ENCODE data around the gene FGFR2. TPM values are rescaled to one million over a fixed set of nuclear protein-coding genes. Genes with fewer than 3 reads are reported as not detected.
A peak's percentile ranks its signal among the peaks of the same experiment; 100 is the strongest.

FGFR2 gene
- total and polyA plus RNA-seq, 2 experiments from 2014 or later, result 41.3 to 90.4 TPM

GRCh38 chr10:121559326-121560026 is 38.8 kb downstream of the FGFR2 start:
- WGBS (ENCODE audit: low lambda C conversion rate, missing lambda C conversion rate), result 79% methylated on average over 11 of the region's 11 CpGs

GRCh38 chr10:121558238-121558637 is 40.0 kb downstream of the FGFR2 start:
- Histone ChIP-seq H3K27me3 (no peaks in the 10 kb centered on the region), H3K4me1 (ENCODE audit: insufficient read depth) (peaks cover 20% of the 10 kb centered on the region), H4K20me1 (ENCODE audit: insufficient read depth, poor library complexity, severe bottlenecking) (peaks cover 53% of the 10 kb centered on the region), H3K4me3 (no peak overlapping the region), H3K9me3 (ENCODE audit: low read depth) (no peaks in the 10 kb centered on the region), H3K79me2 (peaks cover 90% of the 10 kb centered on the region), H3K9me2 (replicated peaks; ENCODE audit: insufficient read depth) (no peaks in the 10 kb centered on the region), H3K4me2 (no peak overlapping the region), H3K36me3 (replicated peaks; ENCODE audit: insufficient read depth, low read depth) (no peaks in the 10 kb centered on the region), H3K27ac (no peak overlapping the region), H2AFZ (no peak overlapping the region)
- no peak for DNase-seq (ENCODE audit: low spot score)
- 88% methylated on average over 3 of the region's 3 CpGs for WGBS (ENCODE audit: low lambda C conversion rate, missing lambda C conversion rate)
- TF ChIP-seq EZH2phosphoT487 (IDR thresholded peaks at IDR 0.05; ENCODE audit: low read depth, severe bottlenecking, unreplicated experiment), result no peak
- TF ChIP-seq CTCF (IDR thresholded peaks at IDR 0.05; ENCODE audit: poor library complexity), result no peak
- no peak for TF ChIP-seq EZH2 (IDR thresholded peaks at IDR 0.05; ENCODE audit: borderline replicate concordance)

More at GRCh38 chr10:121559326-121560026, 38.8 kb downstream of the FGFR2 start:
- peaks cover 61% of the 10 kb centered on the region for H4K20me1 ChIP-seq (ENCODE audit: insufficient read depth, poor library complexity, severe bottlenecking)
- no peaks in the 10 kb centered on the region for H3K27me3 ChIP-seq
- H3K4me3 ChIP-seq, result no peak overlapping the region
- DNase-seq (ENCODE audit: low spot score), result no peak
- no peaks in the 10 kb centered on the region for H3K9me2 ChIP-seq (replicated peaks; ENCODE audit: insufficient read depth)
- H3K9me3 ChIP-seq (ENCODE audit: low read depth), result no peaks in the 10 kb centered on the region
- H3K27ac ChIP-seq, result no peak overlapping the region
- no peaks in the 10 kb centered on the region for H3K36me3 ChIP-seq (replicated peaks; ENCODE audit: insufficient read depth, low read depth)
- TF ChIP-seq CTCF (IDR thresholded peaks at IDR 0.05; ENCODE audit: poor library complexity) (no peak), EZH2 (IDR thresholded peaks at IDR 0.05; ENCODE audit: borderline replicate concordance) (no peak), EZH2phosphoT487 (IDR thresholded peaks at IDR 0.05; ENCODE audit: low read depth, severe bottlenecking, unreplicated experiment) (no peak)
- H2AFZ ChIP-seq, result no peak overlapping the region
- no peak overlapping the region for H3K4me2 ChIP-seq
- H3K4me1 ChIP-seq (ENCODE audit: insufficient read depth), result peaks cover 9% of the 10 kb centered on the region
- peaks cover 98% of the 10 kb centered on the region for H3K79me2 ChIP-seq

GRCh38 chr10:121556918-121557573 is 41.2 kb downstream of the FGFR2 start:
- no peaks in the 10 kb centered on the region for H3K36me3 ChIP-seq (replicated peaks; ENCODE audit: insufficient read depth, low read depth)
- no peaks in the 10 kb centered on the region for H3K9me2 ChIP-seq (replicated peaks; ENCODE audit: insufficient read depth)
- H4K20me1 ChIP-seq (ENCODE audit: insufficient read depth, poor library complexity, severe bottlenecking), result peaks cover 59% of the 10 kb centered on the region
- peaks cover 27% of the 10 kb centered on the region for H3K4me1 ChIP-seq (ENCODE audit: insufficient read depth)
- no peak overlapping the region for H2AFZ ChIP-seq
- DNase-seq (ENCODE audit: low spot score), result no peak
- no peak for TF ChIP-seq EZH2 (IDR thresholded peaks at IDR 0.05; ENCODE audit: borderline replicate concordance)
- TF ChIP-seq EZH2phosphoT487 (IDR thresholded peaks at IDR 0.05; ENCODE audit: low read depth, severe bottlenecking, unreplicated experiment), result no peak
- TF ChIP-seq CTCF (IDR thresholded peaks at IDR 0.05; ENCODE audit: poor library complexity), result no peak
- no peak overlapping the region for H3K27ac ChIP-seq
- peaks cover 89% of the 10 kb centered on the region for H3K79me2 ChIP-seq
- no peaks in the 10 kb centered on the region for H3K27me3 ChIP-seq
- no peaks in the 10 kb centered on the region for H3K9me3 ChIP-seq (ENCODE audit: low read depth)
- 93% methylated on average over 6 of the region's 6 CpGs for WGBS (ENCODE audit: low lambda C conversion rate, missing lambda C conversion rate)
- H3K4me3 ChIP-seq, result no peak overlapping the region
- H3K4me2 ChIP-seq, result peak overlapping the region; percentile 22
